WTC11 (cell line): Measurements from ENCODE around the gene OR51E1. TPM values are rescaled to one million over a fixed set of nuclear protein-coding genes. Genes with fewer than 3 reads are reported as not detected.

ENCODE experiments used
- ATAC-seq: fragments of 200-7000 bp; cut with Tn5 transposase; 2 replicates; pipeline ENCODE4 v1.10.0; 2021; ENCODE audit warnings: mild to moderate bottlenecking, moderate library complexity
- CTCF ChIA-PET: fragments of 300-600 bp; sonication (Branson Sonifier 250); formaldehyde crosslinking; loops from one replicate; lab custom pipeline; 2021; ENCODE audit warnings: antibody characterized with exemption; lab: Charles Lee
- POLR2A ChIA-PET: fragments of 350-600 bp; sonication (Branson Sonifier 250); formaldehyde crosslinking; loops from one replicate; lab custom pipeline; 2021; ENCODE audit warnings: antibody characterized with exemption; lab: Charles Lee
- DNase-seq: peaks from one replicate; pipeline ENCODE4 v3.0.0; 2021; ENCODE audit warnings: low spot score
- H3K27ac Mint-ChIP-seq: 2 replicates; pipeline ENCODE4 v1.8.0; 2021; ENCODE audit warnings: mixed read lengths
- H3K27me3 Mint-ChIP-seq: 2 replicates; pipeline ENCODE4 v1.8.0; 2021; ENCODE audit warnings: low read depth, mild to moderate bottlenecking, moderate library complexity, mixed read lengths
- H3K36me3 Mint-ChIP-seq: 2 replicates; pipeline ENCODE4 v1.8.0; 2021; ENCODE audit warnings: mixed read lengths
- H3K4me1 Mint-ChIP-seq: 2 replicates; pipeline ENCODE4 v1.8.0; 2022; ENCODE audit warnings: mixed read lengths
- H3K4me3 Mint-ChIP-seq: 2 replicates; pipeline ENCODE4 v1.8.0; 2021; ENCODE audit warnings: mild to moderate bottlenecking, moderate library complexity, mixed read lengths
- H3K9me3 Mint-ChIP-seq: 2 replicates; pipeline ENCODE4 v1.8.0; 2021; ENCODE audit warnings: mixed read lengths
- CREB1 ChIP-seq: sonication (generic); formaldehyde crosslinking; IDR thresholded peaks from 2 replicates; pipeline ENCODE4 v1.8.0; 2023; ENCODE audit warnings: mild to moderate bottlenecking, missing genetic modification reagents
- ELF4 ChIP-seq: sonication (generic); formaldehyde crosslinking; IDR thresholded peaks from 2 replicates; pipeline ENCODE4 v1.8.1; 2022; ENCODE audit warnings: low read depth, mild to moderate bottlenecking, moderate library complexity, missing genetic modification reagents
- FOXK1 ChIP-seq: sonication (generic); formaldehyde crosslinking; IDR thresholded peaks from 2 replicates; pipeline ENCODE4 v1.8.0; 2022; ENCODE audit warnings: mild to moderate bottlenecking, moderate library complexity, missing genetic modification reagents
- FOXP1 ChIP-seq: sonication (generic); formaldehyde crosslinking; IDR thresholded peaks from 2 replicates; pipeline ENCODE4 v1.8.0; 2022; ENCODE audit warnings: missing genetic modification reagents, mild to moderate bottlenecking, moderate library complexity, borderline replicate concordance
- NFE2L1 ChIP-seq: sonication (generic); formaldehyde crosslinking; IDR thresholded peaks from 2 replicates; pipeline ENCODE4 v1.8.1; 2023; ENCODE audit warnings: missing genetic modification reagents
- SMAD4 ChIP-seq: sonication (generic); formaldehyde crosslinking; IDR thresholded peaks from 2 replicates; pipeline ENCODE4 v1.8.0; 2022; ENCODE audit warnings: mild to moderate bottlenecking, missing genetic modification reagents
- TP53 ChIP-seq: sonication (generic); formaldehyde crosslinking; IDR thresholded peaks from 2 replicates; pipeline ENCODE4 v1.8.1; 2023; ENCODE audit warnings: mild to moderate bottlenecking, missing genetic modification reagents
- ZNF138 ChIP-seq: sonication (generic); formaldehyde crosslinking; conservative IDR thresholded peaks from 2 replicates; pipeline ENCODE4 v1.8.1; 2022; ENCODE audit warnings: mild to moderate bottlenecking, moderate library complexity, missing genetic modification reagents
- ZNF232 ChIP-seq: sonication (generic); formaldehyde crosslinking; IDR thresholded peaks from 2 replicates; pipeline ENCODE4 v1.8.0; 2022; ENCODE audit warnings: mild to moderate bottlenecking, missing genetic modification reagents
- ZNF317 ChIP-seq: sonication (generic); formaldehyde crosslinking; IDR thresholded peaks from 2 replicates; pipeline ENCODE4 v1.8.1; 2023; ENCODE audit warnings: low read depth, mild to moderate bottlenecking, moderate library complexity, missing genetic modification reagents, borderline replicate concordance
- ZNF396 ChIP-seq: fragments of 250-450 bp; sonication (Bioruptor Pico); IDR thresholded peaks from 2 replicates; pipeline ENCODE4 v1.8.0; 2021; ENCODE audit warnings: mild to moderate bottlenecking, moderate library complexity, borderline replicate concordance
- ZNF423 ChIP-seq: fragments of 250-450 bp; sonication (Bioruptor Pico); IDR thresholded peaks from 2 replicates; pipeline ENCODE4 v2.1.2; 2022; ENCODE audit warnings: mild to moderate bottlenecking, moderate library complexity
- ZNF671 ChIP-seq: fragments of 250-450 bp; sonication (Bioruptor Pico); IDR thresholded peaks from 2 replicates; pipeline ENCODE4 v1.8.0; 2021; ENCODE audit warnings: mild to moderate bottlenecking
- total RNA-seq: library from RNA; stranded (reverse); gene quantifications from 3 replicates; pipeline ENCODE4 v1.2.3, GENCODE V29; 2021
- TF ChIP-seq, protein P1 (sequence below): fragments of 200-600 bp; IDR thresholded peaks from 2 replicates; pipeline ENCODE4 v1.8.0; 2022; ENCODE audit warnings: antibody characterized with exemption
- TF ChIP-seq, protein P2 (sequence below): sonication (generic); formaldehyde crosslinking; conservative IDR thresholded peaks from 2 replicates; pipeline ENCODE4 v1.8.1; 2022; ENCODE audit warnings: mild to moderate bottlenecking, missing genetic modification reagents
- TF ChIP-seq, protein P3 (sequence below): sonication (generic); formaldehyde crosslinking; IDR thresholded peaks from 2 replicates; pipeline ENCODE4 v1.8.1; 2023; ENCODE audit warnings: mild to moderate bottlenecking, missing genetic modification reagents, moderate library complexity
- TF ChIP-seq, protein P4 (sequence below): sonication (generic); formaldehyde crosslinking; IDR thresholded peaks from 2 replicates; pipeline ENCODE4 v1.8.1; 2023; ENCODE audit warnings: mild to moderate bottlenecking, missing genetic modification reagents
- TF ChIP-seq, protein P5 (sequence below): sonication (generic); formaldehyde crosslinking; IDR thresholded peaks from 2 replicates; pipeline ENCODE4 v1.8.0; 2022; ENCODE audit warnings: missing genetic modification reagents
- TF ChIP-seq, protein P6 (sequence below): sonication (generic); formaldehyde crosslinking; IDR thresholded peaks from 2 replicates; pipeline ENCODE4 v1.8.1; 2023; ENCODE audit warnings: mild to moderate bottlenecking, moderate library complexity, missing genetic modification reagents

OR51E1 gene
- total RNA-seq, 1 experiment from 2014 or later: not detected

DNA sequence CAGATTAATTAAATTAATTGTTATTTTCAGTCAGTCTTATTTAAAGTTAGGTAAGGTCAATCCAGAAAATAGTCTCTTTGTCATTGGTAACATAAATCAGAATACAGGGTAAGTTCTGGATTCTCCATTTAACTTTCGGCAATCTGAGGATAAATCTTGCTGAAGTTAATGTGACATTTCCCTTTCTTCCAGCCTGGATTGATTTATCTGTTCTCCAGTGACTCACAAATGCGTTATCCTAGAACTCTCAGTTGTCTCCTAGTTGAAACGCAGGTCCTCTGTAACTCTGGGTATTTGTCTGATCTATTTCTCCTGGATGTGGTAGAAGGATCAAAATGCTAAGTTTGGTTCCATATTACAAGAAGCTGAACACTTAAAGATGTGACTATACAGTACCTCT is 21.0 kb downstream of the OR51E1 start (continued):
- TF ChIP-seq, protein P1, sequence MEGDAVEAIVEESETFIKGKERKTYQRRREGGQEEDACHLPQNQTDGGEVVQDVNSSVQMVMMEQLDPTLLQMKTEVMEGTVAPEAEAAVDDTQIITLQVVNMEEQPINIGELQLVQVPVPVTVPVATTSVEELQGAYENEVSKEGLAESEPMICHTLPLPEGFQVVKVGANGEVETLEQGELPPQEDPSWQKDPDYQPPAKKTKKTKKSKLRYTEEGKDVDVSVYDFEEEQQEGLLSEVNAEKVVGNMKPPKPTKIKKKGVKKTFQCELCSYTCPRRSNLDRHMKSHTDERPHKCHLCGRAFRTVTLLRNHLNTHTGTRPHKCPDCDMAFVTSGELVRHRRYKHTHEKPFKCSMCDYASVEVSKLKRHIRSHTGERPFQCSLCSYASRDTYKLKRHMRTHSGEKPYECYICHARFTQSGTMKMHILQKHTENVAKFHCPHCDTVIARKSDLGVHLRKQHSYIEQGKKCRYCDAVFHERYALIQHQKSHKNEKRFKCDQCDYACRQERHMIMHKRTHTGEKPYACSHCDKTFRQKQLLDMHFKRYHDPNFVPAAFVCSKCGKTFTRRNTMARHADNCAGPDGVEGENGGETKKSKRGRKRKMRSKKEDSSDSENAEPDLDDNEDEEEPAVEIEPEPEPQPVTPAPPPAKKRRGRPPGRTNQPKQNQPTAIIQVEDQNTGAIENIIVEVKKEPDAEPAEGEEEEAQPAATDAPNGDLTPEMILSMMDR: no peak
- no peak for TF ChIP-seq ZNF423 (CRISPR knock-in tag)
- no peak for TF ChIP-seq CREB1 (CRISPR knock-in tag)

DNA sequence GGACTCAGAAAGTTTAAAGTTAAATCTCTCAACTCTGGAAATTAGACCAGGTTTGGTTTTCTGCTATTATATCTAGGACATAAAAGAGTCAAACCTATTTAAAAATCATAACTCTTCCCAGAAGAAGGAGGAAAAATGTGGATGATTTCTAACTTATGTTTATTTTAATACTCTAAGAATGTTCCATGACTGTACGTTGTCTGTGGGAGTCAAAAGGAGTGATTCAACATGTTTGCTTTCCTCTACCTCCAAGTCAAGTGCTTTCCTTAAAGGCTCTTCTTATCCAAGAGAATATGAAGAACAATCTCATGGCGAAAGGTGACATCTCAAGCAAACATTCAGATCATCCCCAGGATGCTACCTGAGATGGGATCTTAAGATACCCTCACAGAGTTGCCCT is 21.6 kb downstream of the OR51E1 start:
- H3K27ac Mint-ChIP-seq: no peak overlapping the region
- no peaks in the 10 kb centered on the region for H3K9me3 Mint-ChIP-seq
- no peaks in the 10 kb centered on the region for H3K36me3 Mint-ChIP-seq
- ChIA-PET CTCF (no interaction called here), POLR2A (no interaction called here)
- TF ChIP-seq, protein P2, sequence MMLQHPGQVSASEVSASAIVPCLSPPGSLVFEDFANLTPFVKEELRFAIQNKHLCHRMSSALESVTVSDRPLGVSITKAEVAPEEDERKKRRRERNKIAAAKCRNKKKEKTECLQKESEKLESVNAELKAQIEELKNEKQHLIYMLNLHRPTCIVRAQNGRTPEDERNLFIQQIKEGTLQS: no peak
- TF ChIP-seq ZNF232 (CRISPR knock-in tag): no peak
- TF ChIP-seq TP53: no peak
- TF ChIP-seq FOXP1 (CRISPR knock-in tag): no peak
- no peak for TF ChIP-seq ZNF423 (CRISPR knock-in tag)
- TF ChIP-seq, protein P3, sequence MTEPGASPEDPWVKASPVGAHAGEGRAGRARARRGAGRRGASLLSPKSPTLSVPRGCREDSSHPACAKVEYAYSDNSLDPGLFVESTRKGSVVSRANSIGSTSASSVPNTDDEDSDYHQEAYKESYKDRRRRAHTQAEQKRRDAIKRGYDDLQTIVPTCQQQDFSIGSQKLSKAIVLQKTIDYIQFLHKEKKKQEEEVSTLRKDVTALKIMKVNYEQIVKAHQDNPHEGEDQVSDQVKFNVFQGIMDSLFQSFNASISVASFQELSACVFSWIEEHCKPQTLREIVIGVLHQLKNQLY (CRISPR knock-in tag): no peak
- no peak for TF ChIP-seq ELF4 (CRISPR knock-in tag)
- DNase-seq (no peak), ATAC-seq (no peak)
- H3K4me1 Mint-ChIP-seq: peaks cover 12% of the 10 kb centered on the region
- no peak overlapping the region for H3K4me3 Mint-ChIP-seq
- no peaks in the 10 kb centered on the region for H3K27me3 Mint-ChIP-seq

DNA sequence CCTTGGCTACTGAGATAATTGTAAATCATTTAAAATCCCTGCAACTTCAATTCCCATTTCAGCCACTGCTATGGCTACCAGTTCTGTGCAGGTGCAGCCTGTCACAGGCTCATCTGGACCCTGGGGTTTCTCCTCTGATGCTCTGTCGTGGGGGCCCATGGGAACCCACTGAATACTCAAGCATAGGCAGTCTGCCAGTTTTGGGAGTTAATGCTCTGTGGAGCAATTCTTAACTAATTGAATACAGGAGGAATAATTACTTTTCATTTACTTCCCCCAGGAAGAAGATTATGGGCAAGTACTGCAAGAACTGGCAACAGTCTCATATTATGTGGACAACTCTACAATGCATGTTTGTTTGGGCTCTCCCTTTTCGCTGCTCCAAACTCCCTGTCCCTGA is 28.0 kb downstream of the OR51E1 start:
- POLR2A ChIA-PET: no interaction called here

More for the DNA sequence above, 28.0 kb downstream of the OR51E1 start:
- no peak for TF ChIP-seq FOXK1 (CRISPR knock-in tag)
- TF ChIP-seq ZNF671 (CRISPR knock-in tag): no peak
- TF ChIP-seq ZNF396: no peak
- TF ChIP-seq, protein P4, sequence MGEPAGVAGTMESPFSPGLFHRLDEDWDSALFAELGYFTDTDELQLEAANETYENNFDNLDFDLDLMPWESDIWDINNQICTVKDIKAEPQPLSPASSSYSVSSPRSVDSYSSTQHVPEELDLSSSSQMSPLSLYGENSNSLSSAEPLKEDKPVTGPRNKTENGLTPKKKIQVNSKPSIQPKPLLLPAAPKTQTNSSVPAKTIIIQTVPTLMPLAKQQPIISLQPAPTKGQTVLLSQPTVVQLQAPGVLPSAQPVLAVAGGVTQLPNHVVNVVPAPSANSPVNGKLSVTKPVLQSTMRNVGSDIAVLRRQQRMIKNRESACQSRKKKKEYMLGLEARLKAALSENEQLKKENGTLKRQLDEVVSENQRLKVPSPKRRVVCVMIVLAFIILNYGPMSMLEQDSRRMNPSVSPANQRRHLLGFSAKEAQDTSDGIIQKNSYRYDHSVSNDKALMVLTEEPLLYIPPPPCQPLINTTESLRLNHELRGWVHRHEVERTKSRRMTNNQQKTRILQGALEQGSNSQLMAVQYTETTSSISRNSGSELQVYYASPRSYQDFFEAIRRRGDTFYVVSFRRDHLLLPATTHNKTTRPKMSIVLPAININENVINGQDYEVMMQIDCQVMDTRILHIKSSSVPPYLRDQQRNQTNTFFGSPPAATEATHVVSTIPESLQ: no peak
- no peak for TF ChIP-seq ZNF317 (CRISPR knock-in tag)
- TF ChIP-seq, protein P5, sequence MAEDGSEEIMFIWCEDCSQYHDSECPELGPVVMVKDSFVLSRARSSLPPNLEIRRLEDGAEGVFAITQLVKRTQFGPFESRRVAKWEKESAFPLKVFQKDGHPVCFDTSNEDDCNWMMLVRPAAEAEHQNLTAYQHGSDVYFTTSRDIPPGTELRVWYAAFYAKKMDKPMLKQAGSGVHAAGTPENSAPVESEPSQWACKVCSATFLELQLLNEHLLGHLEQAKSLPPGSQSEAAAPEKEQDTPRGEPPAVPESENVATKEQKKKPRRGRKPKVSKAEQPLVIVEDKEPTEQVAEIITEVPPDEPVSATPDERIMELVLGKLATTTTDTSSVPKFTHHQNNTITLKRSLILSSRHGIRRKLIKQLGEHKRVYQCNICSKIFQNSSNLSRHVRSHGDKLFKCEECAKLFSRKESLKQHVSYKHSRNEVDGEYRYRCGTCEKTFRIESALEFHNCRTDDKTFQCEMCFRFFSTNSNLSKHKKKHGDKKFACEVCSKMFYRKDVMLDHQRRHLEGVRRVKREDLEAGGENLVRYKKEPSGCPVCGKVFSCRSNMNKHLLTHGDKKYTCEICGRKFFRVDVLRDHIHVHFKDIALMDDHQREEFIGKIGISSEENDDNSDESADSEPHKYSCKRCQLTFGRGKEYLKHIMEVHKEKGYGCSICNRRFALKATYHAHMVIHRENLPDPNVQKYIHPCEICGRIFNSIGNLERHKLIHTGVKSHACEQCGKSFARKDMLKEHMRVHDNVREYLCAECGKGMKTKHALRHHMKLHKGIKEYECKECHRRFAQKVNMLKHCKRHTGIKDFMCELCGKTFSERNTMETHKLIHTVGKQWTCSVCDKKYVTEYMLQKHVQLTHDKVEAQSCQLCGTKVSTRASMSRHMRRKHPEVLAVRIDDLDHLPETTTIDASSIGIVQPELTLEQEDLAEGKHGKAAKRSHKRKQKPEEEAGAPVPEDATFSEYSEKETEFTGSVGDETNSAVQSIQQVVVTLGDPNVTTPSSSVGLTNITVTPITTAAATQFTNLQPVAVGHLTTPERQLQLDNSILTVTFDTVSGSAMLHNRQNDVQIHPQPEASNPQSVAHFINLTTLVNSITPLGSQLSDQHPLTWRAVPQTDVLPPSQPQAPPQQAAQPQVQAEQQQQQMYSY (CRISPR knock-in tag): no peak
- no peak for TF ChIP-seq NFE2L1
- TF ChIP-seq, protein P6, sequence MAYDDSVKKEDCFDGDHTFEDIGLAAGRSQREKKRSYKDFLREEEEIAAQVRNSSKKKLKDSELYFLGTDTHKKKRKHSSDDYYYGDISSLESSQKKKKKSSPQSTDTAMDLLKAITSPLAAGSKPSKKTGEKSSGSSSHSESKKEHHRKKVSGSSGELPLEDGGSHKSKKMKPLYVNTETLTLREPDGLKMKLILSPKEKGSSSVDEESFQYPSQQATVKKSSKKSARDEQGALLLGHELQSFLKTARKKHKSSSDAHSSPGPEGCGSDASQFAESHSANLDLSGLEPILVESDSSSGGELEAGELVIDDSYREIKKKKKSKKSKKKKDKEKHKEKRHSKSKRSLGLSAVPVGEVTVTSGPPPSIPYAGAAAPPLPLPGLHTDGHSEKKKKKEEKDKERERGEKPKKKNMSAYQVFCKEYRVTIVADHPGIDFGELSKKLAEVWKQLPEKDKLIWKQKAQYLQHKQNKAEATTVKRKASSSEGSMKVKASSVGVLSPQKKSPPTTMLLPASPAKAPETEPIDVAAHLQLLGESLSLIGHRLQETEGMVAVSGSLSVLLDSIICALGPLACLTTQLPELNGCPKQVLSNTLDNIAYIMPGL (CRISPR knock-in tag): no peak
- no peak for TF ChIP-seq ZNF138
- TF ChIP-seq SMAD4 (CRISPR knock-in tag): no peak
- TF ChIP-seq ELF4 (CRISPR knock-in tag): no peak
- no peak for ATAC-seq
- no peak for DNase-seq
- Mint-ChIP-seq H3K9me3 (no peaks in the 10 kb centered on the region), H3K27me3 (no peaks in the 10 kb centered on the region), H3K4me3 (no peak overlapping the region), H3K27ac (no peak overlapping the region), H3K4me1 (peaks cover 5% of the 10 kb centered on the region), H3K36me3 (no peaks in the 10 kb centered on the region)
- CTCF ChIA-PET: no interaction called here
